HepG2 (cell line): ENCODE measurements around the gene CEMP1.

Experiments used
- CTCF ChIP-seq: sonication (generic); formaldehyde crosslinking; IDR thresholded peaks from 2 replicates; pipeline ENCODE4 v1.5.0; 2020; ENCODE audit warnings: mild to moderate bottlenecking, missing genetic modification reagents, moderate library complexity
- EZH2 ChIP-seq: conservative IDR thresholded peaks from 2 replicates; pipeline ENCODE4 v1.6.1; 2012; ENCODE audit warnings: mild to moderate bottlenecking, low read depth, low read length, moderate library complexity
- GABPA ChIP-seq, 2 experiments: IDR thresholded peaks; 2 replicates each; pipeline ENCODE4 v1.6.1; 2011 to 2016; ENCODE audit warnings: low read depth in 2 of 2, low read length in 1 of 2, missing biosample characterization in 1 of 2, missing genetic modification characterization in 1 of 2
- MYNN ChIP-seq: sonication (generic); formaldehyde crosslinking; IDR thresholded peaks from 2 replicates; pipeline ENCODE4 v1.4.0; 2020; ENCODE audit warnings: mild to moderate bottlenecking, low read depth, missing genetic modification reagents
- ZSCAN29 ChIP-seq: sonication (generic); formaldehyde crosslinking; conservative IDR thresholded peaks from 2 replicates; pipeline ENCODE4 v1.4.0; 2020; ENCODE audit warnings: mild to moderate bottlenecking, missing genetic modification reagents

DNA sequence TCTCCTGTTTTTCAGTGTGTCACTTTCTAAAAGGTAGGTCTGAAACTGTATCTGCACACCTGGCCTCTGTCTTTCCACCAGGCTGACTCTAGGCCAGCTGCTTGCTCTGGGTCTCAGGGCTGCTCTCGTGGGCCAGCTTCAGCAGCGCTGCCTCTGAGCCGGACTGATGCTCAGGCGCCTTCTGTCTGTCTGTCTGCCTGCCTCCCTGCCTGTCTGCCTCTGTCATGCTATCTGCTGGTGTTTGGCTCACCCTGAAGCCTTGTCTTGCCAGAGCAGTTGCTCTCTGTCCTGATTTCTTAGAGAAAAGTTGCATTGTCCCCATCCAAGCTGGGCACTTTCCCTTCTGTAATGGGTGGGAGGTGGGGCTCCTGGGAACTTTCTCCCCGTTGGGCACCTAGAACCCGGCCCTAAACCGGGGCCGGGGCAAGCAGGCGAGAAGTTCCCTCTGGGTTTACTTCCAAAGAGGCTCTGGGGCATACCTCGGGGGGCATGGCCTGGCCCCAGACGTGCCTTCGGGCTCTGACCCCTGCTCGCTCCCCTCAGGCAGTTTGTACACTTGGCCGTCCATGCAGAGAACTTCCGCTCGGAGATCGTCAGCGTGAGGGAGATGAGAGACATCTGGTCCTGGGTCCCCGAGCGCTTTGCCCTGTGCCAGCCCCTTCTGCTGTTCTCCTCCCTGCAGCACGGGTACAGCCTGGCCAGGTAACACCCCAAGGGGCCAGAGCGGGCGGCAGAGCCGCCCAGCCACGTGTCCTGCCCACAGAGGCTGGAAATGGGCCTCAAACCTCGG lies 33.3 kb downstream of the CEMP1 start:
- TF ChIP-seq EZH2 (no peak), MYNN (no peak), ZSCAN29 (no peak), GABPA (IDR thresholded peaks at IDR 0.05; ENCODE audit: low read depth, low read length) (no peak), GABPA (CRISPR knock-in tag; IDR thresholded peaks at IDR 0.05; ENCODE audit: low read depth) (no peak), CTCF (no peak)
